Fibroblast of lung (primary cell): ENCODE data around the gene TMEM163.

Experiments
- CTCF ChIP-seq, 2 donors: IDR thresholded peaks in 1 of 2; conservative IDR thresholded peaks in 1 of 2; 1 replicate in 1 of 2; 2 replicates in 1 of 2; pipeline ENCODE4 v1.5.1; 2011 to 2012; ENCODE audit warnings: low read length in 2 of 2, control low read depth in 1 of 2, inconsistent platforms in 1 of 2, low read depth in 1 of 2, mild to moderate bottlenecking in 1 of 2
- EZH2 ChIP-seq: IDR thresholded peaks from 2 replicates; pipeline ENCODE4 v1.5.1; 2012; ENCODE audit warnings: low read length, control low read depth, mild to moderate bottlenecking; ENCODE audit errors: missing control alignments

- TF ChIP-seq CTCF (conservative IDR thresholded peaks at IDR 0.05 in 1 of 2, IDR thresholded peaks at IDR 0.05 in 1 of 2; ENCODE audit: low read depth in 1 of 2, low read length in 2 of 2), result no peak
- no peak for TF ChIP-seq EZH2
These were observed 297.9 kb downstream of the TMEM163 start for GRCh38 chr2:134420920-134421319.
